Left colon (tissue), 2 donors: ENCODE data around the gene TMEM132D. TPM values are rescaled to one million over a fixed set of nuclear protein-coding genes. Genes with fewer than 3 reads are reported as not detected.

Experiments
- ATAC-seq: fragments of 200-7000 bp; cut with Tn5 transposase; one replicate; pipeline ENCODE4 v1.9.1; 2020; ENCODE audit warnings: mild to moderate bottlenecking, moderate library complexity
- DNase-seq, 2 donors: peaks; one replicate each; pipeline ENCODE4 v3.0.0-alpha.2; 2020
- intact Hi-C, 2 donors: fragments of 100-400 bp; cut with DNase I in 1 of 2; cut with micrococcal nuclease in 1 of 2; formaldehyde crosslinking; loops; one replicate each; pipeline versions ENCODE4 v1.11.2 to v1.14.0; 2022; cut with DNase I, micrococcal nuclease
- total RNA-seq, 2 donors: library from RNA; stranded (reverse); fragmentation: NEBNext Ultra II Directional; extraction: Animal tissue kit (Norgen Biotek cat#: 25700); gene quantifications; one replicate each; pipeline ENCODE4 v1.2.1, GENCODE V29; 2021
- donor health status: DM: no; HTN: no; CAD: no.
- donor health status: DM: yes; HTN: yes; CAD: no.

Gene TMEM132D
- total RNA-seq, 2 donors from 2014 or later: 0.15 to 0.25 TPM

GRCh38 chr12:129366656-129367055 is 537.2 kb downstream of the TMEM132D start:
- DNase-seq (no peak), ATAC-seq (no peak)
- intact Hi-C loops: no loop called here

- ATAC-seq (no peak), DNase-seq (no peak)
- intact Hi-C loops: no loop called here
Measured at GRCh38 chr12:129363041-129363440, 540.8 kb downstream of the TMEM132D start.

- ATAC-seq (no peak), DNase-seq (no peak)
- intact Hi-C loops: no loop called here
Measured at GRCh38 chr12:129357233-129357632, 546.6 kb downstream of the TMEM132D start.

GRCh38 chr12:129351481-129351880 is 552.3 kb downstream of the TMEM132D start:
- DNase-seq (no peak), ATAC-seq (no peak)

GRCh38 chr12:129339336-129339735 is 564.5 kb downstream of the TMEM132D start:
- no peak for ATAC-seq
- DNase-seq: no peak
- intact Hi-C loops: no loop called here

More at GRCh38 chr12:129351481-129351880, 552.3 kb downstream of the TMEM132D start:
- intact Hi-C loops: no loop called here

- intact Hi-C loops: no loop called here
- DNase-seq: no peak
- no peak for ATAC-seq
Measured at GRCh38 chr12:129337413-129337812, 566.4 kb downstream of the TMEM132D start.

GRCh38 chr12:129335773-129336172 is 568.1 kb downstream of the TMEM132D start:
- DNase-seq: no peak
- ATAC-seq: no peak
- intact Hi-C loops: no loop called here

- no peak for DNase-seq
- intact Hi-C loops: no loop called here
- no peak for ATAC-seq
Measured at GRCh38 chr12:129332286-129332685, 571.5 kb downstream of the TMEM132D start.

- intact Hi-C loops: no loop called here
- ATAC-seq: no peak
- no peak for DNase-seq
Measured at GRCh38 chr12:129331356-129332085, 572.3 kb downstream of the TMEM132D start.

- intact Hi-C loops: no loop called here
Measured at GRCh38 chr12:129328235-129328634, 575.6 kb downstream of the TMEM132D start.

GRCh38 chr12:129325566-129325965 is 578.3 kb downstream of the TMEM132D start:
- ATAC-seq: no peak
- intact Hi-C loops: no loop called here
- no peak for DNase-seq

More at GRCh38 chr12:129328235-129328634, 575.6 kb downstream of the TMEM132D start:
- ATAC-seq: no peak
- no peak for DNase-seq

GRCh38 chr12:129312048-129312447 is 591.8 kb downstream of the TMEM132D start:
- no peak for DNase-seq
- no peak for ATAC-seq
- intact Hi-C loops: no loop called here

- no peak for ATAC-seq
- intact Hi-C loops: no loop called here
Measured at GRCh38 chr12:129310346-129310745, 593.5 kb downstream of the TMEM132D start.

GRCh38 chr12:129305851-129306250 is 598.0 kb downstream of the TMEM132D start:
- intact Hi-C loops: no loop called here
- no peak for ATAC-seq
- no peak for DNase-seq

More at GRCh38 chr12:129310346-129310745, 593.5 kb downstream of the TMEM132D start:
- DNase-seq: no peak

- intact Hi-C loops: no loop called here
- ATAC-seq (no peak), DNase-seq (no peak)
Measured at GRCh38 chr12:129304529-129304928, 599.3 kb downstream of the TMEM132D start.

- no peak for DNase-seq
- intact Hi-C loops: no loop called here
- no peak for ATAC-seq
Measured at GRCh38 chr12:129300011-129300410, 603.8 kb downstream of the TMEM132D start.

- intact Hi-C loops: no loop called here
- ATAC-seq (no peak), DNase-seq (no peak)
Measured at GRCh38 chr12:129298921-129299320, 604.9 kb downstream of the TMEM132D start.

GRCh38 chr12:129296671-129297070 is 607.2 kb downstream of the TMEM132D start:
- intact Hi-C loops: no loop called here
- no peak for ATAC-seq

GRCh38 chr12:129294868-129295267 is 609.0 kb downstream of the TMEM132D start:
- ATAC-seq: no peak
- intact Hi-C loops: no loop called here

More at GRCh38 chr12:129296671-129297070, 607.2 kb downstream of the TMEM132D start:
- no peak for DNase-seq

GRCh38 chr12:129279771-129280170 is 624.1 kb downstream of the TMEM132D start:
- intact Hi-C loops: no loop called here
- ATAC-seq: no peak

More at GRCh38 chr12:129294868-129295267, 609.0 kb downstream of the TMEM132D start:
- DNase-seq: no peak

More at GRCh38 chr12:129279771-129280170, 624.1 kb downstream of the TMEM132D start:
- no peak for DNase-seq
